Ectodermal cell (in vitro differentiated cells): Measurements from ENCODE around the gene FAM13A.

ENCODE experiments used
- H3K27ac ChIP-seq: 2 replicates; pipeline ENCODE4 v1.7.0; 2013; ENCODE audit warnings: mild to moderate bottlenecking, low read depth, low read length; ENCODE audit not compliant: insufficient read depth, poor library complexity, severe bottlenecking
- H3K27me3 ChIP-seq: 2 replicates; pipeline ENCODE4 v1.7.0; 2013; ENCODE audit warnings: mild to moderate bottlenecking, low read length; ENCODE audit not compliant: insufficient read depth, control insufficient read depth, poor library complexity, severe bottlenecking
- H3K36me3 ChIP-seq: one replicate; pipeline ENCODE4 v1.7.0; 2013; ENCODE audit warnings: low read length; ENCODE audit not compliant: control insufficient read depth, insufficient read depth
- H3K4me1 ChIP-seq: one replicate; pipeline ENCODE4 v1.7.0; 2013; ENCODE audit warnings: low read length; ENCODE audit not compliant: control insufficient read depth, insufficient read depth
- H3K4me3 ChIP-seq: 2 replicates; pipeline ENCODE4 v1.7.0; 2013; ENCODE audit warnings: low read depth, low read length, control low read depth; ENCODE audit not compliant: insufficient read depth
- H3K9me3 ChIP-seq: 2 replicates; pipeline ENCODE4 v1.7.0; 2013; ENCODE audit warnings: mild to moderate bottlenecking, low read length, moderate library complexity; ENCODE audit not compliant: control insufficient read depth
- WGBS, 2 experiments: methylation state at CpG; one replicate each; pipeline ENCODE4 v1.1.7; 2013; ENCODE audit warnings: missing lambda C conversion rate in 2 of 2; 5-methylcytosine and 5-hydroxymethylcytosine counted together

The FAM13A gene

DNA sequence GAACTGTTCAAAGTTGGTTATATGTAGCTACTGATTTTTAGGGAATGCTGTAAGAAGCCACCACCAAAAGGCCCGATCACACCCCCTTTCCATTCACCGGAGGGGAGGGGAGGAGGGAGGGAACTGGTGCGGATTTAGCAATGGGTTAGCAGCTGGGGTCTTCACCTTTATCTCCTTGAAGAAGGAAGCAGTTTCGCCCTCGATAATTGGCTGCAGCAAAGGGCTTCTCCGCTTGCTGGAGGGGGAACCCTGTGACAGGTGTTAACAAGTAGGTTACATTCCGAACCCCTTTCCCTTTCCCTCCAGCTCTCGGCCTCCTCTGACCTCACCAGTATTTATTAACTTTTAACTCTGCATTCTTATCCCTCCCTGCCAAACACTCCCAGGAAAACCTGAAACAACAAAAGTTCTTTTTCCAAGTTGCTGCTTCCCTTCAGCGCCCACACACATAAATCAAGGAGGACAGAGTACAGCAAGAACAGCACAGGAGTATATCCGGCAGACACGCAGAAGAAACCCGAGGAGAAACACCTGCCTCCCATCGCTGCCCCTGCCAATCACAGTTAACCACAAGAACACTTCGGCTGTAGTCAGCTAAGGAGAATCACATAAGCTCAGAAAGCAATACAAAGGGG, 319.6 kb downstream of the FAM13A start:
- H3K9me3 ChIP-seq = no peaks in the 10 kb centered on the region
- 75 to 80% methylated on average over 14 of the region's 14 CpGs for WGBS, 2 experiments
- no peaks in the 10 kb centered on the region for H3K4me1 ChIP-seq
- H3K4me3 ChIP-seq = no peak overlapping the region
- H3K36me3 ChIP-seq = no peaks in the 10 kb centered on the region
- no peak overlapping the region for H3K27ac ChIP-seq
- no peaks in the 10 kb centered on the region for H3K27me3 ChIP-seq

DNA sequence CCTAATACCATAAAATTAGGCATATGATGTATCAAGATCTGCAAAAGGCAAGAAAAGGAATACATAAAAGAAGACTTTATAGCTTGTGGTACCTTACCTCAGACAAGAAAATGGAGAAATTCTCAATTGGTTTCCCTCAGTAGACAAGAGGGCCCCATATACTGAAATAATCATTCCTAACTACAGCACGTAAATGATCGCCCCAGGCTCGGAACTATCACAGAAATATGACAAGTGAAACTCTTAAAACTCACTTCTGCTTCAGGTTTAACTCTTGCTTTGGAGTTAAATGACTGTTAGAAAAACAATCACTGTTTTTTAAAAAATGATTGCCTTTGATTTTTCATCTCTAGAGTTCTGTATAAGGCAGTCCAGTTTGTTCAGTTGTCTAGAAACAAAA, 320.7 kb downstream of the FAM13A start:
- Histone ChIP-seq H3K4me3 (no peak overlapping the region), H3K27ac (no peak overlapping the region), H3K9me3 (no peaks in the 10 kb centered on the region), H3K36me3 (no peaks in the 10 kb centered on the region), H3K27me3 (no peaks in the 10 kb centered on the region), H3K4me1 (no peaks in the 10 kb centered on the region)
- 99 to 100% methylated on average over 3 of the region's 3 CpGs for WGBS, 2 experiments

GRCh38 chr4:88735564-88735963, 321.4 kb downstream of the FAM13A start:
- Histone ChIP-seq H3K27me3 (no peaks in the 10 kb centered on the region), H3K9me3 (no peaks in the 10 kb centered on the region), H3K27ac (no peak overlapping the region), H3K36me3 (no peaks in the 10 kb centered on the region), H3K4me1 (no peaks in the 10 kb centered on the region), H3K4me3 (no peak overlapping the region)
- WGBS, 2 experiments = 85 to 96% methylated on average over 1 of the region's 1 CpG

GRCh38 chr4:88734403-88734949, 322.5 kb downstream of the FAM13A start:
- Histone ChIP-seq H3K4me1 (no peaks in the 10 kb centered on the region), H3K9me3 (no peaks in the 10 kb centered on the region), H3K27me3 (no peaks in the 10 kb centered on the region), H3K4me3 (no peak overlapping the region), H3K27ac (no peak overlapping the region), H3K36me3 (no peaks in the 10 kb centered on the region)
- WGBS, 2 experiments = 94 to 96% methylated on average over 3 of the region's 3 CpGs

DNA sequence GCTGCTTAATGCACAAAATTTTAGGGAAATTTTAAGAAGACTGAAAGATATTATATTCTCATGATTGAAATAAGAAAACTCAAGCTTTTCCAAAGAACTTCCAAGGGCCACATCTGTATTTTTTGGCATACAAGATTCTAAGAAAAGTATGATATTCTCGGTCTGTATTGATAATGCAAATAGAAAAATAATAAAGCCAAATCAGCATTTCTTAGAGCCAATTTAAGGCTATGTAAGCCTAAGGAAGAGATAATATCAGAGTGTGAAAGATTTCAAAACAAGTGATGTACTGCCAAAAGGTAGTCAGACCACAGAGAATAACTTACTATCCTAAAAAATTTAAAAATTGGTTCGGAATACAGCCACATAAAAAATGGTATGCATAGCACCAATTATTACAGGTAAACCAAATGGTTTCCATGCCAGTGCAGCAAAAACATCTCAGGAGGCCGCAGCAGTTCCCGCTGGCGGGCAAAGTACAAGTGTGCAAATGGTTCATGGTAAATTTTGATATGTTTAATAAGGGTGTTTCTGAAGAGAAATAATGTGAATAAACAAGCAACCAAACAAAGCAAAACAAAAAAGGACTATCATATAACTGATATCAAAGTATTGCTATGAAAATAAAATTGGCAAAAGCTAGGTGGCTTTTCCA, 324.1 kb downstream of the FAM13A start:
- Histone ChIP-seq H3K4me3 (no peak overlapping the region), H3K36me3 (peaks cover 3% of the 10 kb centered on the region), H3K4me1 (no peaks in the 10 kb centered on the region), H3K27me3 (no peaks in the 10 kb centered on the region), H3K27ac (no peak overlapping the region), H3K9me3 (no peaks in the 10 kb centered on the region)
- 92 to 100% methylated on average over 4 to 5 of the region's 5 CpGs for WGBS, 2 experiments

GRCh38 chr4:88731381-88731780, 325.6 kb downstream of the FAM13A start:
- H3K9me3 ChIP-seq = no peaks in the 10 kb centered on the region
- H3K27ac ChIP-seq = no peak overlapping the region
- H3K4me3 ChIP-seq = no peak overlapping the region
- no peaks in the 10 kb centered on the region for H3K4me1 ChIP-seq
- peaks cover 8% of the 10 kb centered on the region for H3K36me3 ChIP-seq
- H3K27me3 ChIP-seq = no peaks in the 10 kb centered on the region
- 93 to 96% methylated on average over 3 to 4 of the region's 4 CpGs for WGBS, 2 experiments

DNA sequence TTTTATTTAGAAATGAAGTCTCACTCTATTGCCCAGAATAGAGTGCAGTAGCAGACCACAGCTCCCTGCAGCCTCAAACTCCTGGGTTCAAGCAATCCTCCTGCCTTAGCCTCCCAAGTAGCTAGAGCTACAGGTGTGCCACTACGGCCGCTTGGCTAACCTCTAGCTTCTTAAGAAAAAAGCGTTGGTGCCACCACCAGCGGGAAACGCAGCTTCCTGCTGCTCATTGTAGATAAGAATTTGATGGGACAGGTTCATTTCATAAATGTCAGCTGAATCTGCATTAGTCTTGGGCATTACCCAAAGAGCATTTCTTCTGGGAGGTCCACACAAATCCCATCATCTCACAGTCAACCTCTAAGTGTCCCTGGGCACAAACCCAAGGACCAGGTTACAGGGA, 326.2 kb downstream of the FAM13A start:
- no peaks in the 10 kb centered on the region for H3K4me1 ChIP-seq
- H3K27ac ChIP-seq = no peak overlapping the region
- peaks cover 8% of the 10 kb centered on the region for H3K36me3 ChIP-seq
- H3K27me3 ChIP-seq = no peaks in the 10 kb centered on the region
- no peak overlapping the region for H3K4me3 ChIP-seq
- no peaks in the 10 kb centered on the region for H3K9me3 ChIP-seq
- 97 to 98% methylated on average over 5 of the region's 5 CpGs for whole genome bisulfite sequencing, 2 experiments

GRCh38 chr4:88729146-88729760, 327.7 kb downstream of the FAM13A start:
- H3K4me1 ChIP-seq = no peaks in the 10 kb centered on the region
- H3K9me3 ChIP-seq = no peaks in the 10 kb centered on the region
- H3K36me3 ChIP-seq = peaks cover 8% of the 10 kb centered on the region
- no peak overlapping the region for H3K27ac ChIP-seq
- H3K4me3 ChIP-seq = no peak overlapping the region
- 95 to 98% methylated on average over 5 to 6 of the region's 6 CpGs for WGBS, 2 experiments
- no peaks in the 10 kb centered on the region for H3K27me3 ChIP-seq

GRCh38 chr4:88728146-88728545, 328.8 kb downstream of the FAM13A start:
- WGBS, 2 experiments = 94 to 96% methylated on average over 6 of the region's 6 CpGs
- Histone ChIP-seq H3K27me3 (no peaks in the 10 kb centered on the region), H3K27ac (no peak overlapping the region), H3K36me3 (peaks cover 8% of the 10 kb centered on the region), H3K4me3 (no peak overlapping the region), H3K9me3 (no peaks in the 10 kb centered on the region), H3K4me1 (no peaks in the 10 kb centered on the region)

GRCh38 chr4:88725986-88726385, 331.0 kb downstream of the FAM13A start:
- peaks cover 8% of the 10 kb centered on the region for H3K36me3 ChIP-seq
- WGBS, 2 experiments = 92% methylated on average over 2 of the region's 2 CpGs

More at GRCh38 chr4:88725986-88726385, 331.0 kb downstream of the FAM13A start:
- no peaks in the 10 kb centered on the region for H3K9me3 ChIP-seq
- H3K4me3 ChIP-seq = no peak overlapping the region
- no peaks in the 10 kb centered on the region for H3K4me1 ChIP-seq
- no peaks in the 10 kb centered on the region for H3K27me3 ChIP-seq
- H3K27ac ChIP-seq = no peak overlapping the region
